GM12891 (cell line): Measurements from ENCODE around the gene FGFR2.
A peak's percentile ranks its signal among the peaks of the same experiment; 100 is the strongest.

Experiments
- DNase-seq: peaks from one replicate; pipeline ENCODE4 v3.0.0; 2011; ENCODE audit warnings: low spot score; ENCODE audit not compliant: insufficient read length
- FAIRE-seq: peaks from 2 replicates; lab custom pipeline; 2011; peaks lifted over from hg19 to GRCh38; lab: Jason Lieb, UNC
- PAX5 ChIP-seq: IDR thresholded peaks from 2 replicates; pipeline ENCODE4 v1.6.1; 2011; ENCODE audit warnings: low read length, moderate library complexity, mild to moderate bottlenecking; ENCODE audit not compliant: insufficient read depth, severe bottlenecking
- POLR2A ChIP-seq: IDR thresholded peaks from 2 replicates; pipeline ENCODE4 v1.6.1; 2011; ENCODE audit warnings: low read depth, low read length, control low read depth
- POLR2AphosphoS5 ChIP-seq: IDR thresholded peaks from 2 replicates; pipeline ENCODE4 v1.6.1; 2011; ENCODE audit warnings: low read depth, low read length, control low read depth
- POU2F2 ChIP-seq: IDR thresholded peaks from 2 replicates; pipeline ENCODE4 v1.6.1; 2011; ENCODE audit warnings: low read depth, mild to moderate bottlenecking, control low read depth, low read length, moderate library complexity
- SPI1 ChIP-seq: IDR thresholded peaks from 2 replicates; pipeline ENCODE4 v1.6.1; 2011; ENCODE audit warnings: low read depth, low read length, control low read depth
- TAF1 ChIP-seq: IDR thresholded peaks from 2 replicates; pipeline ENCODE4 v1.6.1; 2011; ENCODE audit warnings: low read depth, low read length, control low read depth

FGFR2 gene

GRCh38 chr10:121610798-121611323, 12.6 kb upstream of the FGFR2 start:
- TF ChIP-seq TAF1, result no peak
- TF ChIP-seq POLR2AphosphoS5, result no peak
- no peak for TF ChIP-seq PAX5
- TF ChIP-seq POLR2A, result no peak
- no peak for TF ChIP-seq POU2F2
- no peak for TF ChIP-seq SPI1
- no peak for DNase-seq
- no peak for FAIRE-seq

- no peak for TF ChIP-seq SPI1
- no peak for TF ChIP-seq POU2F2
- no peak for TF ChIP-seq POLR2A
- TF ChIP-seq TAF1, result no peak
- TF ChIP-seq POLR2AphosphoS5, result no peak
- TF ChIP-seq PAX5, result no peak
- DNase-seq, result no peak
- FAIRE-seq, result no peak
These were observed 11.5 kb upstream of the FGFR2 start for GRCh38 chr10:121609426-121610380.

DNA sequence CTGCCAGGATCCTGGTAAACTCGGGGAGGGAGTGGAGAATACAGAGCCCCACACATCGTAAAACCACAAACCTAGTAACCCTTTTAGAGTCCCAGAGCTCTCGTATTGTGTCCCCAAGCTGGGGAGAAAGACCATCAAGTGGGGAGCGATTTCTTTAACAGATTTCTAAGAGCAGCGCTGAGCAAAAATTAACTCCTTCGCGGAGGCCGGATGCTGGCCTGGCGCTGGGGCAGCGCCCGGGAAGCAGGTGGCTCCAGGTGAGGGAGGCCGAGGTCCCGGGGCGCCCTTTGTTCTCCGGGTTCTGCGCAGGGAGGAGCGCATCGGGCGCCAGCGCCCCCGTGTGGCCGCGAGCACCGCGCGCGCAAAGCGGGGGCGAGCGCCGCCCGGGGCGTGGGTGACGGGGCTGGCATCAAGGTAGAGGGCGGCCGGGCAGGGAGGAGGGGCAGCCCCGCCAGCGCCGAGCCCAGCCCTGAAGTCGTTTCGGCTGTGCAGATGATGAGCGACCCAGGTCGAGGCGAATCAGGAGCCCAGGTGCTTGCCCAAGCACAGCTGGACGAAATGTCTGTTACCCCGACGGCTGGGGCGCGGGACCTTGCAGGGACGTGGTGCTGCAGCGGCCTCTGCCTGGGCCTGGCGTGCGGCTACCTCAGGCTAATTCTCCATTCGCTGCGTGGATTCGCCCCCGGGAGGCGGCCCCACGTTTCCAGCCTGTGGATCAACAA, 10.4 kb upstream of the FGFR2 start:
- FAIRE-seq (peak; percentile 57), DNase-seq (peak; percentile 79)
- TF ChIP-seq SPI1 (no peak), POLR2AphosphoS5 (no peak), TAF1 (no peak), PAX5 (no peak), POLR2A (no peak), POU2F2 (no peak)

GRCh38 chr10:121607310-121608055, 9.2 kb upstream of the FGFR2 start:
- DNase-seq (no peak), FAIRE-seq (no peak)
- no peak for TF ChIP-seq POLR2AphosphoS5
- TF ChIP-seq POU2F2, result no peak
- TF ChIP-seq POLR2A, result no peak
- no peak for TF ChIP-seq PAX5
- no peak for TF ChIP-seq SPI1
- TF ChIP-seq TAF1, result no peak

DNA sequence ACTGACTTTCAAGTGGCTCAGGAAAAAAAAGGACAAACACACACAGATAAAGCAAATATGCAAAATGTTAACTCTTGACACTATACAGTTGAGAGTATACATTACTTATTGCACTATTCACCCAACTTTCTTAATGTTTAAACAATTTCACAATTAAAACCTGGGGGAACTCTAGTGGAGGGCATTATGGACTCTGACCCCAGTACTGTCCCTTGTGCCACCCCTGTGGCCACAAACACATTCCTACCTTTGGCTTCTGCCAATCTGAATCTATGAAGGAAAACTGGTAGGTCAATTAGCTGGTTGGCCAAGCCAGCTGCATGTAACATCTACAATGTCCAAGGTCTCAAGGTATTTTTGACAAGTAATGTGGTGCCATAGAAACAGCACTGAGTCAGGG, 7.5 kb upstream of the FGFR2 start:
- FAIRE-seq, result no peak
- no peak for TF ChIP-seq POU2F2
- TF ChIP-seq POLR2A, result no peak
- TF ChIP-seq SPI1, result no peak
- TF ChIP-seq TAF1, result no peak
- TF ChIP-seq PAX5, result no peak
- no peak for TF ChIP-seq POLR2AphosphoS5
- no peak for DNase-seq

DNA sequence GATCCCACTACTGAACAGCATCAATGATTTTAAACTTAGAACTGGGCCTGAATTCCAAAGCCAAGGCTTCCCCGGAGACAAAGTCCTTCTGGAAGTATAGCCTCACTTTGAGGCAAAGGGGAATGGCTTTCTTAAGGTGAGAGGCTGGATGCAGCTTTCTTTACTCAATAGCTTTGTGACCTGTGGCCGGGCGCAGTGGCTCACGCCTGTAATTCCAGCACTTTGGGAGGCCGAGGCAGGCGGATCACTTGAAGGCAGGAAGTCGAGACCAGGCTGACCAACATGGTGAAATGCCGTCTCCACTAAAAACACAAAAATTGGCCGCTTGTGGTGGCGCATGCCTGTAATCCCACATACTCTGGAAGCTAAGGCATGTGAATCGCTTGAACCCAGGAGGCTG, 3.2 kb upstream of the FGFR2 start:
- DNase-seq, result no peak
- no peak for TF ChIP-seq PAX5
- TF ChIP-seq TAF1, result no peak
- TF ChIP-seq POLR2AphosphoS5, result no peak
- no peak for TF ChIP-seq SPI1
- no peak for TF ChIP-seq POU2F2
- no peak for TF ChIP-seq POLR2A
- FAIRE-seq, result no peak

GRCh38 chr10:121600611-121601010, 2.4 kb upstream of the FGFR2 start:
- FAIRE-seq, result no peak
- TF ChIP-seq PAX5 (no peak), TAF1 (no peak), POLR2AphosphoS5 (no peak), POLR2A (no peak), SPI1 (no peak), POU2F2 (no peak)
- no peak for DNase-seq

DNA sequence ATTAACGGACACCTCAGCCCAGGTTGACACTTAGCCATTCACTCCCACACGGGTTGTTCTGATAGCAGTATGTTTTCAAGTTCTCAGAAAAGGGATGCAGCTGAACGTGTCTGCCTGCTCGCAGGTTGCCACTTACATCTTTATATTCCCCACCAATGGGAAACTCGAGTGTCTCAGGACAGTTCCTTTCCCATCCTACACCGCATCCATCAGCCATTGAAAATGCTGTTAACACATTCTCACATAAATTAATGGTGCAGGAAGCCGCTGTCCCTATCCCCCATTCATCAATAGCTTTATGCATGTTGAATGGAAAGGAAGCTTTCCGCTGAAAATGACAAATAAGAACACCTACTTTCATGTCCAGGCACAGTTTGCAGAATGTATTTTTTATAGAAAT, 1.7 kb upstream of the FGFR2 start:
- no peak for FAIRE-seq
- no peak for DNase-seq
- TF ChIP-seq TAF1 (no peak), POLR2A (no peak), SPI1 (no peak), POLR2AphosphoS5 (no peak), PAX5 (no peak), POU2F2 (no peak)
